Mucosa of descending colon (tissue), 3 donors: ENCODE results near the gene POLR2L. TPM values are rescaled to one million over a fixed set of nuclear protein-coding genes. Genes with fewer than 3 reads are reported as not detected.

Experiments used
- ATAC-seq: fragments of 200-7000 bp; cut with Tn5 transposase; one replicate; pipeline ENCODE4 v1.9.1; 2020; ENCODE audit warnings: mild to moderate bottlenecking, moderate library complexity
- DNase-seq, 3 donors: peaks; one replicate each; pipeline ENCODE4 v3.0.0-alpha.2; 2020
- H3K36me3 ChIP-seq: fragments of 200-600 bp; one replicate; pipeline ENCODE4 v1.8.0; 2021; ENCODE audit warnings: low read depth, mild to moderate bottlenecking
- H3K4me1 ChIP-seq: fragments of 200-600 bp; one replicate; pipeline ENCODE4 v1.8.0; 2021; ENCODE audit warnings: low read depth, mild to moderate bottlenecking
- H3K4me3 ChIP-seq: fragments of 200-600 bp; one replicate; pipeline ENCODE4 v1.8.0; 2021; ENCODE audit warnings: mild to moderate bottlenecking
- H3K9me3 ChIP-seq: fragments of 200-600 bp; one replicate; pipeline ENCODE4 v1.8.0; 2021; ENCODE audit warnings: mild to moderate bottlenecking
- CTCF ChIP-seq: fragments of 200-600 bp; IDR thresholded peaks from one replicate; pipeline ENCODE4 v1.8.0; 2022; ENCODE audit warnings: antibody characterized with exemption, mild to moderate bottlenecking
- intact Hi-C, 2 donors: fragments of 100-400 bp; cut with DNase I in 1 of 2; cut with micrococcal nuclease in 1 of 2; formaldehyde crosslinking; loops; one replicate each; pipeline versions ENCODE4 v1.11.0 to v1.11.1; 2022; cut with DNase I, micrococcal nuclease
- total RNA-seq, 3 donors: library from RNA; stranded (reverse); fragmentation: NEBNext Ultra II Directional in 2 of 3; extraction: Animal tissue kit (Norgen Biotek cat#: 25700) in 2 of 3; gene quantifications; one replicate each; pipeline versions ENCODE4 v1.2.1 to v1.2.4, GENCODE V29; 2021 to 2023
- donor health status: DM: no; HTN: no; CAD: no; lungs with moderate emphysema.
- donor health status: DM: no; HTN: no; CAD: no.
- donor health status: DM: no; HTN: yes; CAD: no.

The POLR2L gene
- total RNA-seq, 3 donors from 2014 or later, result 67.1 to 86.8 (median 82.1) TPM

GRCh38 chr11:852762-853161 is 10.4 kb upstream of the POLR2L start:
- intact Hi-C loops, result no loop called here
- no peak for TF ChIP-seq CTCF
- no peak overlapping the region for H3K4me3 ChIP-seq
- peaks cover 13% of the 10 kb centered on the region for H3K4me1 ChIP-seq
- ATAC-seq (no peak), DNase-seq (no peak)
- H3K36me3 ChIP-seq, result no peaks in the 10 kb centered on the region
- H3K9me3 ChIP-seq, result no peaks in the 10 kb centered on the region

GRCh38 chr11:850775-851763 is 8.7 kb upstream of the POLR2L start:
- Histone ChIP-seq H3K9me3 (no peaks in the 10 kb centered on the region), H3K36me3 (no peaks in the 10 kb centered on the region), H3K4me1 (peaks cover 13% of the 10 kb centered on the region), H3K4me3 (no peak overlapping the region)
- intact Hi-C loops, result no loop called here
- ATAC-seq (no peak), DNase-seq (no peak)
- no peak for TF ChIP-seq CTCF

DNA sequence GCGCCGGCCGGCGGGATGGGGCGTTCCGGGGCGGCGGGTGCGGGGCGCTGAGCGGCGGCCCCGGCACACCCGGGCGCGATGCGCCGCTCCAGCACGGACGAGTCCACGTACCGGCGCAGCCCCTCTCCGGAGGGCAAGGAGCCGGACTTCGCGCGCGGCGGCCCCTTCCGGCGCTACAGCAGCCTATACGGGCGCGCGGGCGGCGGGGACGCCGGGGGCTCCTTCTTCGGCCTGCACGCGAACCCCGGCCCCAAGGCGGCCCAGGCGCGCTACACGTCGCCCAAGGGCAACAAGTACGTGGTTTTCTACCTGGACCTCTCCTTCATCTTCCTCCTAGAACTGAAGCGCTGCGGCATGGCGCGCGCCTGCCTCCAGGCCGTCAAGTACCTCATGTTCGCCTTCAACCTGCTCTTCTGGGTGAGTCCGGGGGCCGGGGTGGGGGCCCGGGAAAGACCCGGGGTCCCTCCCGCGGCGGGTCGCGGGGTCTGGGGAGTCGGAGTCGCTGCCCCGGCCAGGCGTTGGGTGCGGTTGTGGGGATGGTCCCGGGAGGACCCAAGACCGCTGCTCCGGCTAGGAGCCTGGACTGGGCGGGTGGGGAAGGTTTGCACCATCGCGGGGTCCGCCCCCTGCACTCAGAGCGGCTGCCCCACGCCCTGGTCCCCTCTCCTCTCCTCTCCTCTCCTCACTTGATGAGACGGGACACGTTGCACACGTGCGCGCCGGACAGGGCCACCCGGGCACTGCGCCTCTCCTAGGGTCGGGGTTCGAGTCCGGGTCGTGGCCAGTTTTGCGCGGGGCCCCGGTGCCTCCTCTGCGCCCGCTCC is 7.8 kb upstream of the POLR2L start:
- peaks cover 13% of the 10 kb centered on the region for H3K4me1 ChIP-seq
- no peaks in the 10 kb centered on the region for H3K36me3 ChIP-seq
- intact Hi-C loops, result loop anchor here in 1 of 2 donors (5.0 kb wide), 1 partner anchor 202 kb away; no protein-coding TSS in a partner anchor
- ATAC-seq (no peak), DNase-seq (no peak)
- H3K9me3 ChIP-seq, result no peaks in the 10 kb centered on the region
- no peak overlapping the region for H3K4me3 ChIP-seq
- TF ChIP-seq CTCF, result no peak

- Histone ChIP-seq H3K9me3 (no peaks in the 10 kb centered on the region), H3K4me3 (no peak overlapping the region), H3K36me3 (no peaks in the 10 kb centered on the region), H3K4me1 (peaks cover 19% of the 10 kb centered on the region)
- no peak for DNase-seq
- no peak for ATAC-seq
- intact Hi-C loops, result loop anchor here in 1 of 2 donors (5.0 kb wide), 1 partner anchor 203 kb away; no protein-coding TSS in a partner anchor
- no peak for TF ChIP-seq CTCF
Measured at GRCh38 chr11:849104-849824, 6.9 kb upstream of the POLR2L start.

DNA sequence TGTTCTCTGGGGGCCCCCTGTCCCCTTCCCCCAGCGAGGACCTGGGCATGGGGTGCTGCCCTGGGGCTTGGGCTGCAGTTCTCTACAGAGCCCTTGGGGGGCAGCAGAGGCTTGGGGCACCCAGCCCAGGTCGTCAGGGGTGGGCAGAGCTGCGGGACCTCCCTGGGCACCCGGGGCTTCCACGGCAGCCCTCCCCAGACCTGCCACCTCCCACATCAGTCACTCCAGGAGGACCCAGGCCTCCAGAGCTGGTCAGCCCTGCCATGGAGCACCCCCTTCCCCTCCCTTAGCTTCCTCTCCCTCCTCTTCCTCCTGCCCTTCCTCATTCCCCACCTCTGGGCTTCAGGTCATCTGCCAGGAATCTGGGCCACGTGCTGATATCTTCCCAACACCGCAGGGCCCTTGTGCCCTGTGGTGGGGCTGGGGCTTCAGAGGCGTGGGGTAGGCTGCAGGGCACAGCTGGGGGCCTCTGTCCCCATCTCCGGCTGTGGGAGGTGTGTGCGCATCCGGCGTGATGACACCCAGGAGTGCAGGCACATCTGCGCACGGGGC is 6.1 kb upstream of the POLR2L start:
- H3K9me3 ChIP-seq, result no peaks in the 10 kb centered on the region
- intact Hi-C loops, result loop anchor here in 1 of 2 donors (5.0 kb wide), 1 partner anchor 204 kb away; no protein-coding TSS in a partner anchor
- H3K36me3 ChIP-seq, result no peaks in the 10 kb centered on the region
- H3K4me1 ChIP-seq, result peaks cover 27% of the 10 kb centered on the region
- peak in 2 of 3 donors; percentile 65 to 76 for DNase-seq
- ATAC-seq, result peak; percentile 62
- no peak overlapping the region for H3K4me3 ChIP-seq
- TF ChIP-seq CTCF, result peak; percentile 93
